IMR-90 (cell line): ENCODE data around the gene RNU6-8. TPM values are rescaled to one million over a fixed set of nuclear protein-coding genes. Genes with fewer than 3 reads are reported as not detected.

ENCODE experiments used
- ATAC-seq: fragments of 200-7000 bp; cut with Tn5 transposase; 2 replicates; pipeline ENCODE4 v1.9.1; 2020; ENCODE audit warnings: low read depth, mild to moderate bottlenecking, moderate library complexity
- BruUV-seq: library from RNA; stranded (reverse); fragments of 400-500 nt; replicated peaks from 2 replicates; lab custom pipeline; 2021; lab: Mats Ljungman, UMichigan
- CTCF ChIA-PET: fragments of 300-600 bp; formaldehyde crosslinking; extraction: SDS; loops from one replicate; lab custom pipeline; 2021; ENCODE audit warnings: antibody characterized with exemption; lab: Yijun Ruan, JAX
- POLR2A ChIA-PET: fragments of 300-600 bp; sonication (Branson Sonifier 250); formaldehyde crosslinking; loops from one replicate; lab custom pipeline; 2022; ENCODE audit warnings: antibody characterized with exemption; ENCODE audit not compliant: unreplicated experiment; lab: Charles Lee
- DNase-seq: peaks from one replicate; pipeline ENCODE4 v3.0.0; 2013
- H2AFZ ChIP-seq: replicated peaks from 2 replicates; pipeline ENCODE3; 2013; ENCODE audit warnings: low read length, mild to moderate bottlenecking; ENCODE audit not compliant: poor library complexity
- H2AK5ac ChIP-seq: 2 replicates; pipeline ENCODE4 v1.6.1; 2013; ENCODE audit warnings: low read depth, low read length, inconsistent platforms
- H2AK9ac ChIP-seq: replicated peaks from 2 replicates; pipeline ENCODE3; 2013; ENCODE audit warnings: mild to moderate bottlenecking, low read depth, low read length, moderate library complexity; ENCODE audit not compliant: poor library complexity
- H2BK120ac ChIP-seq: 2 replicates; pipeline ENCODE4 v1.6.1; 2013; ENCODE audit warnings: low read depth, low read length, inconsistent platforms
- H2BK15ac ChIP-seq: 3 replicates; pipeline ENCODE4 v1.6.1; 2013; ENCODE audit warnings: low read depth, low read length, inconsistent platforms
- H2BK20ac ChIP-seq: 2 replicates; pipeline ENCODE4 v1.6.1; 2013; ENCODE audit warnings: low read depth, mild to moderate bottlenecking, inconsistent platforms, low read length, moderate library complexity
- H2BK5ac ChIP-seq: 2 replicates; pipeline ENCODE4 v1.6.1; 2013; ENCODE audit warnings: mild to moderate bottlenecking, low read depth, low read length, inconsistent platforms; ENCODE audit not compliant: poor library complexity, severe bottlenecking
- H3K14ac ChIP-seq: replicated peaks from 2 replicates; pipeline ENCODE4 v1.6.1; 2013; ENCODE audit warnings: low read depth, low read length, inconsistent platforms
- H3K18ac ChIP-seq: 2 replicates; pipeline ENCODE4 v1.6.1; 2013; ENCODE audit warnings: low read depth, low read length, control low read depth
- H3K23ac ChIP-seq: 2 replicates; pipeline ENCODE4 v1.6.1; 2013; ENCODE audit warnings: low read depth, low read length, inconsistent platforms
- H3K27ac ChIP-seq: 2 replicates; pipeline ENCODE4 v1.5.1; 2013; ENCODE audit warnings: mild to moderate bottlenecking, control low read depth, low read length; ENCODE audit not compliant: insufficient read depth
- H3K27me3 ChIP-seq: 2 replicates; pipeline ENCODE4 v1.6.1; 2013; ENCODE audit warnings: low read length; ENCODE audit not compliant: control insufficient read depth, insufficient read depth
- H3K36me3 ChIP-seq: 2 replicates; pipeline ENCODE4 v1.6.1; 2013; ENCODE audit warnings: low read length, mixed read lengths; ENCODE audit not compliant: control insufficient read depth, insufficient read depth
- H3K4ac ChIP-seq: 2 replicates; pipeline ENCODE4 v1.6.1; 2013; ENCODE audit warnings: low read depth, low read length, inconsistent platforms
- H3K4me1 ChIP-seq: 2 replicates; pipeline ENCODE4 v1.6.1; 2013; ENCODE audit warnings: low read length, mixed read lengths; ENCODE audit not compliant: control insufficient read depth, insufficient read depth
- H3K4me2 ChIP-seq: 2 replicates; pipeline ENCODE4 v1.6.1; 2013; ENCODE audit warnings: low read depth, mild to moderate bottlenecking, control low read depth, low read length, moderate library complexity
- H3K4me3 ChIP-seq: 2 replicates; pipeline ENCODE4 v1.5.1; 2013; ENCODE audit warnings: low read depth, mild to moderate bottlenecking, control low read depth, low read length, moderate library complexity; ENCODE audit not compliant: insufficient read depth
- H3K56ac ChIP-seq: 2 replicates; pipeline ENCODE4 v1.6.1; 2013; ENCODE audit warnings: low read length, inconsistent platforms; ENCODE audit not compliant: insufficient read depth; ENCODE audit errors: extremely low read depth
- H3K79me1 ChIP-seq, 2 experiments: 2 replicates each; pipeline ENCODE4 v1.6.1; 2013; ENCODE audit warnings: low read length in 2 of 2, inconsistent platforms in 1 of 2, low read depth in 1 of 2
- H3K9ac ChIP-seq: 2 replicates; pipeline ENCODE4 v1.6.1; 2013; ENCODE audit warnings: low read depth, low read length, control low read depth
- H3K9me1 ChIP-seq: 2 replicates; pipeline ENCODE4 v1.6.1; 2013; ENCODE audit warnings: low read length, inconsistent platforms; ENCODE audit not compliant: insufficient read depth
- H3K9me3 ChIP-seq: 2 replicates; pipeline ENCODE4 v1.6.1; 2013; ENCODE audit warnings: low read length; ENCODE audit not compliant: control insufficient read depth, insufficient read depth
- H4K20me1 ChIP-seq: 2 replicates; pipeline ENCODE4 v1.6.1; 2013; ENCODE audit warnings: low read length, inconsistent platforms; ENCODE audit not compliant: insufficient read depth
- H4K5ac ChIP-seq: 2 replicates; pipeline ENCODE4 v1.6.1; 2013; ENCODE audit warnings: mild to moderate bottlenecking, low read depth, low read length, control low read depth
- H4K8ac ChIP-seq, 2 experiments: 2 replicates each; pipeline ENCODE4 v1.6.1; 2013; ENCODE audit warnings: low read depth in 2 of 2, low read length in 2 of 2, control low read depth in 1 of 2, inconsistent platforms in 1 of 2
- H4K91ac ChIP-seq: 2 replicates; pipeline ENCODE4 v1.6.1; 2013; ENCODE audit warnings: low read depth, low read length, inconsistent platforms; ENCODE audit not compliant: insufficient read depth
- BHLHE40 ChIP-seq: fragments of 150-350 bp; IDR thresholded peaks from 2 replicates; pipeline ENCODE4 v1.6.1; 2016; ENCODE audit warnings: mild to moderate bottlenecking, low read depth, low read length
- FOS ChIP-seq: fragments of 150-350 bp; IDR thresholded peaks from 2 replicates; pipeline ENCODE4 v1.6.1; 2016; ENCODE audit warnings: low read depth, low read length
- MAFK ChIP-seq: IDR thresholded peaks from 2 replicates; pipeline ENCODE4 v1.6.1; 2012; ENCODE audit warnings: low read depth, low read length, improper control_type of control experiment
- RFX5 ChIP-seq: IDR thresholded peaks from 2 replicates; pipeline ENCODE4 v1.8.0; 2012; ENCODE audit warnings: low read depth, mild to moderate bottlenecking, low read length, moderate library complexity
- SMC3 ChIP-seq: fragments of 150-350 bp; IDR thresholded peaks from 2 replicates; pipeline ENCODE4 v1.6.1; 2016; ENCODE audit warnings: low read depth, mild to moderate bottlenecking, antibody characterized with exemption, low read length, moderate library complexity
- USF2 ChIP-seq: fragments of 150-350 bp; IDR thresholded peaks from 2 replicates; pipeline ENCODE4 v1.6.1; 2017; ENCODE audit warnings: mild to moderate bottlenecking, antibody characterized with exemption, low read length, low read depth
- WGBS, 2 experiments: methylation state at CpG; one replicate each; pipeline versions ENCODE4 v1.1.5 to v1.1.7; 2013; ENCODE audit warnings: missing lambda C conversion rate in 2 of 2; ENCODE audit not compliant: insufficient read length in 1 of 2; ENCODE audit errors: extremely low coverage in 2 of 2; 5-methylcytosine and 5-hydroxymethylcytosine counted together
- dilution Hi-C: fragments of 300-500 bp; cut with HindIII; formaldehyde crosslinking; loops from one replicate; pipeline ENCODE4 v1.14.3; 2018; ENCODE audit warnings: low sequenced_read_pairs; ENCODE audit not compliant: unreplicated experiment
- in situ Hi-C: fragments of 300-500 bp; cut with MboI; formaldehyde crosslinking; loops from 3 replicates; pipeline ENCODE4 v1.14.3; 2019; ENCODE audit warnings: low sequenced_read_pairs, inconsistent platforms, mixed read lengths
- intact Hi-C: fragments of 100-400 bp; cut with micrococcal nuclease; formaldehyde crosslinking; loops from 2 replicates; pipeline ENCODE4 v1.10.0; 2022
- polyA plus RNA-seq, 3 experiments: library from polyadenylated mRNA; depleted of rRNA; stranded (reverse); fragments of >200 nt; gene quantifications; 2 replicates each; pipeline ENCODE4 v1.2.3, GENCODE V29; 2012; ENCODE audit warnings: low replicate concordance in 1 of 3
- total RNA-seq: library from RNA; depleted of rRNA; stranded (reverse); fragments of >200 nt; gene quantifications from 2 replicates; pipeline ENCODE4 v1.2.3, GENCODE V29; 2012

Gene RNU6-8
- total and polyA plus RNA-seq, 2 of the 4 experiments (the other 2 are of a cell fraction): not detected

DNA sequence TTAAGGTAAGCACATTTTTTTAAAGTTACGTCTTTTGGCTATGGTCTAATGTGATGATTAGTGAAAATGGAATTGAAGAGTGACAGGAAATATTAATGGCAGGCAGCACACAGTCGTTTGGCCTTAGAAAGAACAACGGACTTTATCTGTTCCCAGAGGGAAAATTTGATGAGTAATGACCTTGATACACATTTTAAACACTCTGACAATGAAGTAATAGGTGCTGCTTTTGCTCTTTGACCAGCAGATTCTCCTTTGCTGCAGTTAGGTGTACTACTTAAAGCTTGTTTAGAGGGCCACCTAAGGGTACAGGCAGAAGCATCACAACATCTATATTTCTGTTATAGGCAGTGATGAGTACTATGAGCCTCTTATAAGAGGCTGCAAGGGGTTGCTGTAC is 27.1 kb upstream of the RNU6-8 start (continued):
- TF ChIP-seq USF2: no peak

DNA sequence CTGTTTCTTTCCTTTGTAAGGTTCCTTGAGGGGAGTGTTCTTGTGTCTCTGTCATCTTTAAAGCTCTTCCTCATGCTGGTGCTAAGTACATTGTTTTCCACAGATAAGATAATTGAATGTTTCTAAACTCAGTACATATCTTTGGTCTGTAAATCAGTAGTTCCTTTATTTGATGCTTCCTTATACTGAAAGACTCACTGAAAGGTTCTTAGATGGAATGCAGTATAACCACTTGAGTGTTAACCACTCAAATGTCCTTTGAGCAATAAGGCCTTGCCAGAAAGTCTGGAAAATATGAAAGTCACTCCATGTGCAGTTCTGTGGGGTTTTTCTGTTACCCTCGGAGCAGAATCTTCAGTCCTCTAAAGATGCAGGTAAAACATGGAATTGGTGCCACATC is 23.0 kb upstream of the RNU6-8 start:
- Histone ChIP-seq H2BK20ac (no peak overlapping the region), H3K9me3 (no peaks in the 10 kb centered on the region), H3K56ac (no peak overlapping the region), H4K8ac (no peak overlapping the region), H3K9me1 (0 out of 2 replicates have a peak, but pooled peaks cover 3% of the 10 kb centered on the region), H4K20me1 (no peaks in the 10 kb centered on the region), H3K4me2 (no peak overlapping the region), H3K27ac (no peak overlapping the region), H3K18ac (no peak overlapping the region), H2BK15ac (no peak overlapping the region), H3K36me3 (no peaks in the 10 kb centered on the region), H3K27me3 (no peaks in the 10 kb centered on the region; the same call in 1 of the 2 replicates), H2BK5ac (no peak overlapping the region), H2AFZ (no peak overlapping the region), H4K91ac (no peak overlapping the region), H3K4ac (no peak overlapping the region), H2BK120ac (no peak overlapping the region), H3K4me1 (peaks cover 7% of the 10 kb centered on the region), H3K14ac (no peak overlapping the region), H2AK9ac (no peak overlapping the region), H4K5ac (no peak overlapping the region), H3K23ac (no peak overlapping the region), H3K79me1 (no peaks in the 10 kb centered on the region), H3K9ac (no peak overlapping the region), H2AK5ac (no peak overlapping the region), H3K4me3 (no peak overlapping the region)
- no TSS peak for BruUV-seq
- ATAC-seq (no peak), DNase-seq (no peak)
- dilution Hi-C loops: no loop called here
- TF ChIP-seq RFX5: no peak
- TF ChIP-seq BHLHE40: no peak
- TF ChIP-seq FOS: no peak
- TF ChIP-seq MAFK: no peak
- TF ChIP-seq SMC3: no peak
- ChIA-PET CTCF (interaction anchor here (1.1 kb wide), 1 partner anchor 681 kb away, joined by 3 read pairs; no protein-coding TSS in a partner anchor), POLR2A (no interaction called here)
- intact Hi-C loops: no loop called here
- WGBS, 2 experiments: no CpG with 5 or more reads among the region's 1 CpG
- in situ Hi-C loops: loop anchor here (25.0 kb wide), 1 partner anchor 289 kb away; no protein-coding TSS in a partner anchor
